ENCODE results near the gene MKI67. TPM values are rescaled to one million over a fixed set of nuclear protein-coding genes. Genes with fewer than 3 reads are reported as not detected.

MKI67 gene
- total RNA-seq, 1 experiment from 2014 or later, result 151 TPM

DNA sequence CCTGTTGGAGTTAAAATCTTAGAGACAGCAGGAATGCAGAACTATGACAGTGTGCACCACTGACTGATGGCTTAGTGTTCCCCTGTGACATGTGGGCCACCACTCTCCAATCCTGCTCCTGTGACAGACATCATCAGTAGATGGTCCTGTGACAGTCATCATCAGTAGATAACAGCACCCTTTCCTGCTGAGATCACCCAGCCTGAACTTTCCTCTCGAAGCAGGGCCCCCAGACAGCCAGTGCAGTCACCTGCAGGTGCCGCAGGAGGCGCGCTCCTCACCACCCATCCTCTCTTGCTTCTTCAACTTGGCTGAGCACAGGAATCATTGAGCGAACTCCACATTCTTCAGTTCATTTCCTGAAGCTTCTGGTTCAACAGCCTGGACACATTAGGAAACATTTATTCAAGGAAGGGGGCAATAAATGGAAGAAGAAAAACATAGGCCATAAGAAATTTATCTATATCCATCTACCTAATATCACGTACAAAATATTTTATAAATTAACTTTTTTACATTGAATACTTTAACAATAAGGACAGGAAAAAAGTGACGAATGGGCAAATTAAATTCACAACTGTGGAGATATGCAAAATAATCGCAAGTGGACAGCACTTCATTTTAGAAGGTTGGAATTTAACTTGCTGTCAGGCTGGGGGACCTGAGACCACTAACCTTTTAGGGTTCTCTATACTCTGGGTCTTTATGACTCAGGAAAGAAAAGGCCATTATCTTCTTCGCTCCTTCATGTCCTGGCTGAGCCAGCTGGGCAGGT, 32.0 kb upstream of the MKI67 start:
- intact Hi-C loops (cut with micrococcal nuclease; ENCODE audit: unreplicated experiment), result loop anchor here (10.0 kb wide), 1 partner anchor 253 kb away; the partner anchor contains the start of gene PTPRE
- in situ Hi-C loops (cut with HindIII; ENCODE audit: low pct_unique_long_range_greater_than_20kb, low sequenced_read_pairs), result no loop called here
- no TSS peak for BruUV-seq (replicated peaks)
- ATAC-seq (no peak), DNase-seq (ENCODE audit: low read depth, low spot score) (no peak)
- no peaks in the 10 kb centered on the region for H3K36me3 ChIP-seq (ENCODE audit: control insufficient read depth, insufficient read depth, low read length)
- H3K4me1 ChIP-seq (ENCODE audit: control insufficient read depth, insufficient read depth, low read length), result no peaks in the 10 kb centered on the region
- peaks cover 27% of the 10 kb centered on the region for H3K27me3 ChIP-seq (ENCODE audit: control insufficient read depth, insufficient read depth, low read length)
- POLR2A ChIA-PET, result no interaction called here
- no peaks in the 10 kb centered on the region for H3K9me3 ChIP-seq (ENCODE audit: control insufficient read depth, insufficient read depth, low read depth, low read length)
- no peak overlapping the region for H3K4me3 ChIP-seq (ENCODE audit: low read depth in 2 of 2, low read length in 2 of 2)
- TF ChIP-seq REST (IDR thresholded peaks at IDR 0.05; ENCODE audit: insufficient read depth in 1 of 2, low read depth in 2 of 2, low read length in 1 of 2) (no peak), SIN3A (IDR thresholded peaks at IDR 0.05; ENCODE audit: borderline replicate concordance, insufficient read depth, low read depth, low read length) (no peak), POLR2AphosphoS5 (IDR thresholded peaks at IDR 0.05; ENCODE audit: low read depth, low read length) (no peak), TCF7L2 (IDR thresholded peaks at IDR 0.05; ENCODE audit: low read depth, low read length) (no peak)
- TF ChIP-seq, protein P1, sequence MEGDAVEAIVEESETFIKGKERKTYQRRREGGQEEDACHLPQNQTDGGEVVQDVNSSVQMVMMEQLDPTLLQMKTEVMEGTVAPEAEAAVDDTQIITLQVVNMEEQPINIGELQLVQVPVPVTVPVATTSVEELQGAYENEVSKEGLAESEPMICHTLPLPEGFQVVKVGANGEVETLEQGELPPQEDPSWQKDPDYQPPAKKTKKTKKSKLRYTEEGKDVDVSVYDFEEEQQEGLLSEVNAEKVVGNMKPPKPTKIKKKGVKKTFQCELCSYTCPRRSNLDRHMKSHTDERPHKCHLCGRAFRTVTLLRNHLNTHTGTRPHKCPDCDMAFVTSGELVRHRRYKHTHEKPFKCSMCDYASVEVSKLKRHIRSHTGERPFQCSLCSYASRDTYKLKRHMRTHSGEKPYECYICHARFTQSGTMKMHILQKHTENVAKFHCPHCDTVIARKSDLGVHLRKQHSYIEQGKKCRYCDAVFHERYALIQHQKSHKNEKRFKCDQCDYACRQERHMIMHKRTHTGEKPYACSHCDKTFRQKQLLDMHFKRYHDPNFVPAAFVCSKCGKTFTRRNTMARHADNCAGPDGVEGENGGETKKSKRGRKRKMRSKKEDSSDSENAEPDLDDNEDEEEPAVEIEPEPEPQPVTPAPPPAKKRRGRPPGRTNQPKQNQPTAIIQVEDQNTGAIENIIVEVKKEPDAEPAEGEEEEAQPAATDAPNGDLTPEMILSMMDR (IDR thresholded peaks at IDR 0.05), result no peak
- CTCF ChIA-PET, result no interaction called here
- H3K27ac ChIP-seq (ENCODE audit: low read length), result no peak overlapping the region

DNA sequence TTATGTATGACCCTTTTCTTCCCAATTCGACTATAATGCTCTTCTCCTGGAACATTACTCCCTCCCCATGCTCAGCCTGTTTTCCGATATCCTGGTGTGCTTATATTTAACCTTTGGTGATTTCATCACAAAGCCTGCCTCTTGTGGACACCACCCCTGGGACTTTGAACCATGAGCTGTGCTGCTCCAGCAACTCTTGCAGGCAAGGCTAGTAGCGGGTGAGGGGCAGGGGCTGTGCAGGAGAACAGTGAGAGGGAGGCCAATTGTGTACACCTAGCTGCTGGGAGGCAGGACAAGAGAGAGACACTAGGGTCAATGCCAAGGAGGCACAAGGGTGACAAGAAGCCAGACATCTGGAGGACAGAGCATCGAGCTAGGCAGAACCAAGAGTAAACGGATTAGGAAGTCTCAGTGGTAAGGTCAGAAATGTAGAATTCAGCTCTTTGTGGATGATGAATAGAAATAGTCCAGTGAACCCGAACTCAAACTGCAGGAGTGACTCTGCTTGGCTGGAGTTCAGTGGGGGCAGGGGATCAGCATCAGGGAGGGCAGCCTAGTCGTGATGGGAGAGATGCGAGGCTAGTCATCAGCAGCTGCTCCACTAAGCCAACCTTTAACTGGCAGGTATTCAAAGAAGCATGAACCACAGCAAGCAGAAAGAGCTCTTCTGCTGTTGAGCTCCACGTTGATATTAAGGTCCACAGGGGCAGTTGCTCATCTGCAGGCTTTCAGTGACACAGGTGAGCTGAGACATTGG, 31.0 kb upstream of the MKI67 start:
- ATAC-seq (no peak), DNase-seq (ENCODE audit: low read depth, low spot score) (no peak)
- Histone ChIP-seq H3K4me3 (ENCODE audit: low read depth in 2 of 2, low read length in 2 of 2) (no peak overlapping the region), H3K4me1 (ENCODE audit: control insufficient read depth, insufficient read depth, low read length) (no peaks in the 10 kb centered on the region), H3K36me3 (ENCODE audit: control insufficient read depth, insufficient read depth, low read length) (no peaks in the 10 kb centered on the region), H3K27ac (ENCODE audit: low read length) (no peak overlapping the region), H3K9me3 (ENCODE audit: control insufficient read depth, insufficient read depth, low read depth, low read length) (no peaks in the 10 kb centered on the region), H3K27me3 (ENCODE audit: control insufficient read depth, insufficient read depth, low read length) (peaks cover 27% of the 10 kb centered on the region)
- TF ChIP-seq TCF7L2 (IDR thresholded peaks at IDR 0.05; ENCODE audit: low read depth, low read length), result no peak
- TF ChIP-seq REST (IDR thresholded peaks at IDR 0.05; ENCODE audit: insufficient read depth in 1 of 2, low read depth in 2 of 2, low read length in 1 of 2), result no peak
- TF ChIP-seq, protein P1 (IDR thresholded peaks at IDR 0.05), result no peak
- no peak for TF ChIP-seq POLR2AphosphoS5 (IDR thresholded peaks at IDR 0.05; ENCODE audit: low read depth, low read length)
- no peak for TF ChIP-seq SIN3A (IDR thresholded peaks at IDR 0.05; ENCODE audit: borderline replicate concordance, insufficient read depth, low read depth, low read length)
- no TSS peak for BruUV-seq (replicated peaks)
- in situ Hi-C loops (cut with HindIII; ENCODE audit: low pct_unique_long_range_greater_than_20kb, low sequenced_read_pairs) (no loop called here), intact Hi-C loops (cut with micrococcal nuclease; ENCODE audit: unreplicated experiment) (loop anchor here (10.0 kb wide), 1 partner anchor 252 kb away; the partner anchor contains the start of gene PTPRE)
- ChIA-PET CTCF (no interaction called here), POLR2A (no interaction called here)

All from Panc1 (cell line).